Measurements from ENCODE around the gene STX10. TPM values are rescaled to one million over a fixed set of nuclear protein-coding genes. Genes with fewer than 3 reads are reported as not detected.
A peak's percentile ranks its signal among the peaks of the same experiment; 100 is the strongest.

Gene STX10
- total RNA-seq, 5 donors from 2014 or later (not counting 1 experiment from before 2014, with no cell fraction given) = 43.8 to 89.6 (median 67.3) TPM

- POLR2A ChIA-PET = interaction anchor here (0.6 to 1.6 kb wide), 2 partner anchors 34 to 208 kb away, joined by 3 to 8 read pairs; no protein-coding TSS in a partner anchor
- H3K27me3 ChIP-seq (replicated peaks in 1 of 2; ENCODE audit: control insufficient read depth in 2 of 2, extremely low read depth in 1 of 2, insufficient read depth in 2 of 2, low read length in 1 of 2) = no peaks in the 10 kb centered on the region
- Mint-ChIP-seq H3K27me3 (no peaks in the 10 kb centered on the region), H3K4me3 (peak within 1 kb of the TSS; percentile 87 to 97 (median 91)), H3K4me1 (peaks cover 57 to 61% (median 60%) of the 10 kb centered on the region in 3 donors), H3K27ac (peak within 1 kb of the TSS; percentile 94 to 97), H3K36me3 (no peaks in the 10 kb centered on the region), H3K9me3 (no peaks in the 10 kb centered on the region)
- H3K27ac ChIP-seq (ENCODE audit: low read length) = peak within 1 kb of the TSS; percentile 59
- ATAC-seq (replicated peaks in 1 of 4) (peak; percentile 83 to 88 (median 84)), DNase-seq (peak; percentile 73 to 92 (median 85))
- 2% methylated on average over 58 of the region's 65 CpGs for WGBS (ENCODE audit: insufficient coverage)
- H3K4me1 ChIP-seq (ENCODE audit: control insufficient read depth in 1 of 2, extremely low read depth in 1 of 2, insufficient read depth in 2 of 2, low read length in 2 of 2) = peaks cover 16 to 68% of the 10 kb centered on the region in 2 experiments
- peak within 1 kb of the TSS; percentile 83 to 92 for H3K4me3 ChIP-seq (ENCODE audit: control insufficient read depth in 1 of 2, extremely low read depth in 1 of 2, low read length in 1 of 2)
- CTCF ChIA-PET = interaction anchor here in 1 of 2 donors (0.6 to 1.6 kb wide), 3 partner anchors 14 to 32 kb away, joined by 3 to 6 read pairs (median 3); partner anchors contain the start of genes IER2 and STX10
- peaks cover 7 to 15% of the 10 kb centered on the region in 2 donors for H3K36me3 ChIP-seq (ENCODE audit: control insufficient read depth in 2 of 2, extremely low read depth in 1 of 2, insufficient read depth in 1 of 2, low read length in 1 of 2)
- no peaks in the 10 kb centered on the region for H3K9me3 ChIP-seq
Measured at GRCh38 chr19:13117772-13118423, 32.3 kb downstream of the STX10 start, which contains the start of gene NACC1. TSS of gene NACC1 (plus strand) at chr19:13118264. CDS start at chr19:13135208, 16,944 bp downstream.

GRCh38 chr19:13117176-13117771 lies 32.9 kb downstream of the STX10 start:
- H3K9me3 Mint-ChIP-seq = no peaks in the 10 kb centered on the region
- Histone ChIP-seq H3K36me3 (ENCODE audit: control insufficient read depth in 2 of 2, extremely low read depth in 1 of 2, insufficient read depth in 1 of 2, low read length in 1 of 2) (peaks cover 7 to 21% of the 10 kb centered on the region in 2 donors), H3K27ac (ENCODE audit: low read length) (peak overlapping the region; percentile 59), H3K27me3 (replicated peaks in 1 of 2; ENCODE audit: control insufficient read depth in 2 of 2, extremely low read depth in 1 of 2, insufficient read depth in 2 of 2, low read length in 1 of 2) (no peaks in the 10 kb centered on the region), H3K9me3 (no peaks in the 10 kb centered on the region), H3K4me1 (ENCODE audit: control insufficient read depth in 1 of 2, extremely low read depth in 1 of 2, insufficient read depth in 2 of 2, low read length in 2 of 2) (peaks cover 16 to 64% of the 10 kb centered on the region in 2 experiments), H3K4me3 (ENCODE audit: control insufficient read depth in 1 of 2, extremely low read depth in 1 of 2, low read length in 1 of 2) (peak overlapping the region; percentile 83 to 92)
- H3K4me3 Mint-ChIP-seq = peak overlapping the region; percentile 87 to 97 (median 91)
- ATAC-seq (replicated peaks in 1 of 4) = peak; percentile 16 to 46 (median 24)
- CTCF ChIA-PET = interaction anchor here (0.6 to 1.6 kb wide), 4 partner anchors 13 to 140 kb away, joined by 3 to 6 read pairs (median 3); partner anchors contain the start of genes IER2 (in 1 of the 2) and STX10 (in 1 of the 2)
- 13% methylated on average over 11 of the region's 20 CpGs for WGBS (ENCODE audit: insufficient coverage)
- peaks cover 4% of the 10 kb centered on the region for H3K36me3 Mint-ChIP-seq
- DNase-seq = peak in 2 of 35 experiments; percentile 37 to 60
- H3K27ac Mint-ChIP-seq = peak overlapping the region; percentile 94 to 97
- H3K4me1 Mint-ChIP-seq = peaks cover 51 to 55% (median 55%) of the 10 kb centered on the region in 3 donors
- H3K27me3 Mint-ChIP-seq = no peaks in the 10 kb centered on the region
- POLR2A ChIA-PET = interaction anchor here in 1 of 2 donors (1.6 kb wide), 1 partner anchor 35 kb away, joined by 8 read pairs; no protein-coding TSS in a partner anchor

DNA sequence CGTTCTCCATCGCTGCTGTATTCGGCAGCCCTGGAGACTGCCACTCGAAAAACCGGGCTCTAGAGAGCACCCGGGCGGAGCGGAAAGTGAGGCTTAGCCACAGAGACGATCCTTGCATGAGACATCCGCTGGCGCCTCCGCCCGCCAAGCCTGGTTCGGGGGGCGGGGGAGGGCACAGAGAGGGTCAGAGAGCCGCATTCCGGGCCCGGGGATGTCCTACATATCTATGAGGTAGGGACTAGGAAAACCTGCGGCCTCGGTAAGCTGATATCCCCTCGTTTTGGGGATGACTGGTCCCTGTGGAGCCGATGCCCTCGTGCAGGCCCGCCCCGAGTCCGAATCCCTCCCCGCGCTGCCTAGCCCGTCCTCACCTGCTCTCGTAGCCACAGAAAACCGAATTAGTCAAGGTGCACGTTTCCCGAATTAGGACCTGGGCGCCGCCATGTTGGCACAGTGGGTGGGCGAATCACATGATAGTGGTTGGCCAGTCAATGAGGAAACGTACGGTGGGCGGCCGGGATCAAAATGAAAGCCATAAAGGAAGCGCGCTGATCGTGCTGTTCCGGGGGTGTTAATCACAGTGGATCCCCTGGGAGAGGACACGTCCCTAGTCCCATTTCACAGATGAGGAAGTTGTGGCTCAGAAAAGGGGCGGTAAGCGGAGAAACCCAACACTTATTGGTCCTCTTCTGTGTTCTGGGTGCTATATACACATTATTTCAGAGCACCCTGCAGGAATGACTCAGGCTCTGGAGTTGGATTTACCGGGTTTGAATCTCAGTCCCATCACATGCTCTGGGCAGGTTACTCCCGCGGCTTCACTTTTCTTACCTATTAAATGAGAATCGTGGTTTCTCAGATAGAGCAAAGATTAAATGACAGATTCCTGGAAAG lies 33.6 kb downstream of the STX10 start, which contains the start of gene TRMT1:
Gene TRMT1 (minus strand): TSS at position 459 of the 894 bp plus-strand sequence. CDS start 341 bp downstream, at position 118.
- H3K4me1 Mint-ChIP-seq = peaks cover 44 to 48% (median 48%) of the 10 kb centered on the region in 3 donors
- ChIA-PET CTCF (interaction anchor here (0.6 to 1.6 kb wide), 2 partner anchors 12 to 139 kb away, joined by 3 to 6 read pairs; no protein-coding TSS in a partner anchor), POLR2A (interaction anchor here in 1 of 2 donors (1.6 kb wide), 1 partner anchor 36 kb away, joined by 8 read pairs; no protein-coding TSS in a partner anchor)
- ATAC-seq (replicated peaks in 1 of 4) (peak; percentile 62 to 71 (median 68)), DNase-seq (peak; percentile 74 to 92 (median 84))
- Histone ChIP-seq H3K27me3 (replicated peaks in 1 of 2; ENCODE audit: control insufficient read depth in 2 of 2, extremely low read depth in 1 of 2, insufficient read depth in 2 of 2, low read length in 1 of 2) (no peaks in the 10 kb centered on the region), H3K9me3 (no peaks in the 10 kb centered on the region), H3K4me1 (ENCODE audit: control insufficient read depth in 1 of 2, extremely low read depth in 1 of 2, insufficient read depth in 2 of 2, low read length in 2 of 2) (peaks cover 16 to 57% of the 10 kb centered on the region in 2 experiments), H3K36me3 (ENCODE audit: control insufficient read depth in 2 of 2, extremely low read depth in 1 of 2, insufficient read depth in 1 of 2, low read length in 1 of 2) (peaks cover 3 to 24% of the 10 kb centered on the region in 2 donors), H3K27ac (ENCODE audit: low read length) (peak within 1 kb of the TSS; percentile 59), H3K4me3 (ENCODE audit: control insufficient read depth in 1 of 2, extremely low read depth in 1 of 2, low read length in 1 of 2) (peak within 1 kb of the TSS; percentile 83 to 92)
- peak within 1 kb of the TSS; percentile 94 to 97 for H3K27ac Mint-ChIP-seq
- no peaks in the 10 kb centered on the region for H3K27me3 Mint-ChIP-seq
- peaks cover 4% of the 10 kb centered on the region for H3K36me3 Mint-ChIP-seq
- no peaks in the 10 kb centered on the region for H3K9me3 Mint-ChIP-seq
- H3K4me3 Mint-ChIP-seq = peak within 1 kb of the TSS; percentile 87 to 97 (median 91)
- WGBS (ENCODE audit: insufficient coverage) = 1% methylated on average over 38 of the region's 51 CpGs

GRCh38 chr19:13115936-13116281 lies 34.3 kb downstream of the STX10 start:
- Mint-ChIP-seq H3K4me1 (peaks cover 41 to 42% (median 41%) of the 10 kb centered on the region in 3 donors), H3K27me3 (no peaks in the 10 kb centered on the region), H3K27ac (peak overlapping the region; percentile 94 to 97), H3K36me3 (peaks cover 4% of the 10 kb centered on the region), H3K9me3 (no peaks in the 10 kb centered on the region), H3K4me3 (peak overlapping the region; percentile 87 to 97 (median 91))
- Histone ChIP-seq H3K27me3 (replicated peaks in 1 of 2; ENCODE audit: control insufficient read depth in 2 of 2, extremely low read depth in 1 of 2, insufficient read depth in 2 of 2, low read length in 1 of 2) (no peaks in the 10 kb centered on the region), H3K27ac (ENCODE audit: low read length) (peak overlapping the region; percentile 59), H3K9me3 (no peaks in the 10 kb centered on the region), H3K4me3 (ENCODE audit: control insufficient read depth in 1 of 2, extremely low read depth in 1 of 2, low read length in 1 of 2) (peak overlapping the region; percentile 83 to 92), H3K4me1 (ENCODE audit: control insufficient read depth in 1 of 2, extremely low read depth in 1 of 2, insufficient read depth in 2 of 2, low read length in 2 of 2) (peaks cover 16 to 51% of the 10 kb centered on the region in 2 experiments), H3K36me3 (ENCODE audit: control insufficient read depth in 2 of 2, extremely low read depth in 1 of 2, insufficient read depth in 1 of 2, low read length in 1 of 2) (peaks cover 3 to 24% of the 10 kb centered on the region in 2 donors)
- WGBS (ENCODE audit: insufficient coverage) = 3% methylated on average over 18 of the region's 18 CpGs
- POLR2A ChIA-PET = no interaction called here
- ATAC-seq (replicated peaks in 1 of 4) (no peak), DNase-seq (no peak)
- CTCF ChIA-PET = no interaction called here

- Histone ChIP-seq H3K9me3 (no peaks in the 10 kb centered on the region), H3K36me3 (ENCODE audit: control insufficient read depth in 2 of 2, extremely low read depth in 1 of 2, insufficient read depth in 1 of 2, low read length in 1 of 2) (peaks cover 7 to 38% of the 10 kb centered on the region in 2 donors), H3K27ac (ENCODE audit: low read length) (no peak overlapping the region), H3K27me3 (replicated peaks in 1 of 2; ENCODE audit: control insufficient read depth in 2 of 2, extremely low read depth in 1 of 2, insufficient read depth in 2 of 2, low read length in 1 of 2) (no peaks in the 10 kb centered on the region), H3K4me3 (ENCODE audit: control insufficient read depth in 1 of 2, extremely low read depth in 1 of 2, low read length in 1 of 2) (no peak overlapping the region), H3K4me1 (ENCODE audit: control insufficient read depth in 1 of 2, extremely low read depth in 1 of 2, insufficient read depth in 2 of 2, low read length in 2 of 2) (peaks cover 7 to 25% of the 10 kb centered on the region in 2 experiments)
- Mint-ChIP-seq H3K27me3 (no peaks in the 10 kb centered on the region), H3K36me3 (peaks cover 6% of the 10 kb centered on the region), H3K9me3 (no peaks in the 10 kb centered on the region), H3K4me3 (no peak overlapping the region), H3K27ac (no peak overlapping the region), H3K4me1 (peaks cover 18 to 22% (median 19%) of the 10 kb centered on the region in 3 donors)
- ATAC-seq (replicated peaks in 1 of 4) (no peak), DNase-seq (no peak)
- 96% methylated on average over 9 of the region's 10 CpGs for WGBS (ENCODE audit: insufficient coverage)
- ChIA-PET POLR2A (no interaction called here), CTCF (no interaction called here)
Measured at GRCh38 chr19:13112555-13112954, 37.6 kb downstream of the STX10 start.
